Cardiac fibroblast (primary cell): Measurements from ENCODE around the gene FARS2.

Source experiments
- DNase-seq, 2 donors: peaks; one replicate each; pipeline versions ENCODE4 v3.0.0 to v3.0.0-alpha.2; 2010; ENCODE audit warnings: low read depth in 2 of 2
- H3K4me3 ChIP-seq, 2 donors: replicated peaks in 1 of 2; 1 replicate in 1 of 2; 2 replicates in 1 of 2; pipeline ENCODE4 v1.5.1; 2011; ENCODE audit warnings: low read depth in 2 of 2, low read length in 2 of 2, mild to moderate bottlenecking in 2 of 2, moderate library complexity in 1 of 2
- CTCF ChIP-seq: IDR thresholded peaks from one replicate; pipeline ENCODE4 v1.5.1; 2011; ENCODE audit warnings: low read depth, mild to moderate bottlenecking, low read length, inconsistent platforms

Gene FARS2

DNA sequence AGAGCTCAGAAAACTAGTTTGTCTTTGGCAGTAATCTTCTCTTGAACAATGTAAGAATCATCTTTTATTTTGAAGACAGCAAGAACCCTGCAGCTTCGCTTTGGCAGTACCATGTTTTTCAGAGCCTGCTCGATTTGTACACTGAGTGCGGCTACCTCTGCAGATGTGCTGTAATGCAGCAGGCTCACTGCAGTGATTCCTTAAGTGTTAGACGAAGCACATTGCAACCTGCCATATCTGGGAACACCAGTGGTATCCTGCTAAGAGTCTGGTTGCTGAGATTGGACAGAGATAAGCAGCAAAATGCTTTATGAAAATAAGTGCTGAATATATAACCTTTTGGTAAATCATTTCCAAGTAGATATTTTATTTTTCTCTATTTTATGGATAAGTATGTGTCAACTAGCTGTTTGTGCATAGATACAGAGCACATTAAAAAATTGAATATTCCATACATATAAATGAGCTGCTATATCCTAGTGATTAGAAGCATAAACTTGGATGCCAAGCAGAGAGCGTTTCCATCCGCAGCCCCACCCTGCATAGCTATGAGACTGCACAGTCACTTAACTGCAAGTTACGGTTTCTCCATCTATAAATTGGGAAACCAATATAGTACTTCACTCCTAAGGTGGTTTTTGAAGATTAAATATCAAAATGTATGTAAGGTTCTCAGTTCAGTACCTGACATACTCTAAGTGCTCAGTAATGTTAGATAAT lies 328.3 kb downstream of the FARS2 start:
- DNase-seq, result no peak
- TF ChIP-seq CTCF, result no peak
- H3K4me3 ChIP-seq, result no peak overlapping the region

DNA sequence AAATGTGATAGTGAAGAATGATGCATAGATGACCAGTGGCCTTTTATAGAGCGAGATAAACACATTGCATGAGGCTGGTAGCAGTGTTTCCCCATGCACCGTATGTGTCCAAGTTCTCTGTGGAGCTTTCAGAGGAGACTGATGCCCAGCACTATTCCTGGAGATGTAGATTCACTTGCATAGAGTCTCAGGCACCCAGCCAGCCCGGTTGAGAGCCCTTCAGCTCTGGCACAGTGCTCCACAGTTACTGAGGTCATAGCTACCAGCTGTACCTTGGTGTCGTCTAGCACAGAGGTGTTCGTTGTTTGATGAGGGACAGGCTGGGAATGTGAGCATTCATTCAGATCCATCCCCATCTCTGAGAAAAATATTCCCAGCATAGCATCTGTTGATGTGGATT lies 328.9 kb downstream of the FARS2 start:
- DNase-seq, result no peak
- no peak overlapping the region for H3K4me3 ChIP-seq
- TF ChIP-seq CTCF, result no peak

GRCh38 chr6:5592886-5593519 lies 331.7 kb downstream of the FARS2 start:
- TF ChIP-seq CTCF, result no peak
- no peak for DNase-seq
- H3K4me3 ChIP-seq, result no peak overlapping the region

DNA sequence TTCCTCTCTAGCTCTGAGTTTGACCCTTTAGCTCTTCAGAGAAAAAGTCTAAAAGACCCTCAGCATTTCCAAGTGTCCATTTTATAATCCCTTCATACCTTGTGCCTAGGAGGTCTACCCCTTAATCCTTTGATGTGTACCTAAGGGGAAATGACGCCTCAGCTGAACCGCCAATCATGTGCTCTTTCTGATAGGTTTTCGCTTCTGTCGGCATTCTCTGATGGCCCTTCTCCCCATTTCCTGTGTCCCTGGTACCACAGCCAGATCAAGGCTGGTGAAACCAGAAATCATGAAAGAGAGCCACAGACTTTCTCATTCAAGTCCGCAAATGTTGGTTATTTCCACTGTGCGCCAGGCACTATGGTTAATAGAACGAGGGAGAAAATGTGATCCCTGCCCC lies 333.9 kb downstream of the FARS2 start:
- TF ChIP-seq CTCF, result no peak
- DNase-seq, result no peak
- no peak overlapping the region for H3K4me3 ChIP-seq

DNA sequence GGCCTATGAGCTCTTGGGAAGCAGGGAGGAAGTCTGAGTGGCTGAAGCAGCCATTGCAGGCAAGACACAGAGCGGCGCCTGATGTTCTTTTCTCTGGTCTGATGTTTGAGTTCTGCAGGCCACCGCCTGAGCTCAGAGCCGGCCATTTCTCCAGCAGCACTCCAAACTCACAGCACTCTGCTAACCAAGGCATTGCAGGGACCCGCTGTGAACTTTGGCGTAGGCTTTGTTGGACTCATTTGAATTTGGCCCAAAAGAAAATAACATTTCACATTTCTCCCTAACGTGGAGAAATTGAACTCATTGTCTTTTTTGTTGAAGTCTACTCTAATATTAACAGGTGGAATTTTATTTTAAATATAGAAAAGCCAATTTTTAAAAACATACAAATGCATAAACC lies 336.1 kb downstream of the FARS2 start:
- TF ChIP-seq CTCF, result no peak
- H3K4me3 ChIP-seq, result no peak overlapping the region
- DNase-seq, result no peak

DNA sequence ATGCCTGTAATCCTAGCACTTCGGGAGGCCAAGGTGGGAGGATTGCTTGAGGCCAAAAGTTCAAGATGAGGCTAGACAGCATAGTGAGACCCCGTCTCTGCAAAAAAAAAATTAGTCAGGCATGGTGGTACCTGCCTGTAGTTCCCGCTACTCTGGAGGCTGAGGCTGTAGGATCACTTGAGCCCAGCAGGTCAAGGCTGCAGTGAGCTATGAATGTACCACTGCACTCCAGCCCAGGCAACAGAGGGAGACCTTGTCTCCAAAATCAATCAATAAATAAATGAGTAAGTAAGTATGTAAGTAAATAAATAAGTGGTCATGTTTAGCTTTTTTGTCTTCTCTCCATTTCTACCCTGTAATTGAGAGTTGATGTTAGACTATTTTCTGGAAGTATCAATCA lies 336.8 kb downstream of the FARS2 start:
- TF ChIP-seq CTCF, result no peak
- no peak for DNase-seq
- H3K4me3 ChIP-seq, result no peak overlapping the region
